Measurements from ENCODE around the gene ITFG1.

ITFG1 gene

GRCh38 chr16:47460711-47461597, at the start of gene ITFG1, which contains the start of gene PHKB:
ITFG1 (minus strand) TSS chr16:47461063; CDS start chr16:47461045, 18 bp downstream.
PHKB (plus strand) TSS chr16:47461331; CDS start chr16:47461351, 20 bp downstream.
- DNase-seq, result peak; percentile 30 to 96 (median 81)

- DNase-seq, result no peak
These were observed 46.8 kb upstream of the ITFG1 start for GRCh38 chr16:47507701-47508100.

- DNase-seq, result no peak
These were observed 45.9 kb upstream of the ITFG1 start for GRCh38 chr16:47506800-47507199.

GRCh38 chr16:47504599-47504998, 43.7 kb upstream of the ITFG1 start:
- DNase-seq, result no peak

GRCh38 chr16:47503936-47504335, 43.1 kb upstream of the ITFG1 start:
- DNase-seq, result no peak

GRCh38 chr16:47499700-47500264, 38.9 kb upstream of the ITFG1 start:
- no peak for DNase-seq

GRCh38 chr16:47499080-47499699, 38.3 kb upstream of the ITFG1 start:
- DNase-seq, result no peak

- DNase-seq, result no peak
These were observed 32.8 kb upstream of the ITFG1 start for GRCh38 chr16:47493381-47494337.

- peak in 21 of 51 donors; percentile 3 to 49 (median 20) for DNase-seq
These were observed 31.8 kb upstream of the ITFG1 start for GRCh38 chr16:47492428-47493377.

- DNase-seq, result no peak
These were observed 31.2 kb upstream of the ITFG1 start for GRCh38 chr16:47492036-47492427.

GRCh38 chr16:47490471-47490870, 29.6 kb upstream of the ITFG1 start:
- no peak for DNase-seq

- no peak for DNase-seq
These were observed 27.2 kb upstream of the ITFG1 start for GRCh38 chr16:47488051-47488450.

GRCh38 chr16:47486856-47487255, 26.0 kb upstream of the ITFG1 start:
- no peak for DNase-seq

GRCh38 chr16:47483616-47484015, 22.8 kb upstream of the ITFG1 start:
- DNase-seq, result no peak

- DNase-seq, result no peak
These were observed 21.0 kb upstream of the ITFG1 start for GRCh38 chr16:47481698-47482374.

- no peak for DNase-seq
These were observed 19.5 kb upstream of the ITFG1 start for GRCh38 chr16:47480410-47480809.

GRCh38 chr16:47477679-47478078, 16.8 kb upstream of the ITFG1 start:
- no peak for DNase-seq

GRCh38 chr16:47476654-47477345, 15.9 kb upstream of the ITFG1 start:
- peak in 1 of 51 donors; percentile 12 for DNase-seq

- no peak for DNase-seq
These were observed 14.9 kb upstream of the ITFG1 start for GRCh38 chr16:47475786-47476185.
